Measurements from ENCODE around the gene CABP1. TPM values are rescaled to one million over a fixed set of nuclear protein-coding genes. Genes with fewer than 3 reads are reported as not detected.

The CABP1 gene
- total RNA-seq, 4 donors from 2014 or later = 1.8 to 2.5 (median 2.5) TPM; not detected in 1

DNA sequence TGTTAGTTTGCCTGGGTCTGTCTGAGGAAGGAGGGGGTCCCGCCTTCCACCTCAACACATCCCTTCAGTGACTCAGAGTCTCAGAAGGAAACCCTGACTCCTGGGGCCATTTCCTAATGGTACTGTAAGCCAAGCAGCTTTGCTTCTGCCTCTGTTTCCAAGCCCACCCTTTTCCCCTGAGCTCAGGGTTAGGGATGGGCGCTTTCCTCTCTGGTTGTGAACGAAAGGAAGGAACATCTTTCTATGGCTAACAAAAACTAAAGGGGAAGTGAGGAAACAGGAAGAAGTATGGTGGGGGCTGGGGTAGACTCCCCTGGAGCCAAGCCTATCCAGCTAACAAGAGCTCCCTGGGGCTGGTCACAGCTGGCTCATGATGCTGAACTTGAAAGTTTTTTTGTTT lies 58.2 kb downstream of the CABP1 start:
- H3K4me3 ChIP-seq = no peak overlapping the region
- H3K27ac ChIP-seq (replicated peaks in 1 of 4) = peak overlapping the region in 1 of 4 donors; percentile 22
- intact Hi-C loops (cut with DNase I) = no loop called here
- H3K27me3 ChIP-seq = no peaks in the 10 kb centered on the region
- no peaks in the 10 kb centered on the region for H3K9me3 ChIP-seq
- TF ChIP-seq, protein P1, sequence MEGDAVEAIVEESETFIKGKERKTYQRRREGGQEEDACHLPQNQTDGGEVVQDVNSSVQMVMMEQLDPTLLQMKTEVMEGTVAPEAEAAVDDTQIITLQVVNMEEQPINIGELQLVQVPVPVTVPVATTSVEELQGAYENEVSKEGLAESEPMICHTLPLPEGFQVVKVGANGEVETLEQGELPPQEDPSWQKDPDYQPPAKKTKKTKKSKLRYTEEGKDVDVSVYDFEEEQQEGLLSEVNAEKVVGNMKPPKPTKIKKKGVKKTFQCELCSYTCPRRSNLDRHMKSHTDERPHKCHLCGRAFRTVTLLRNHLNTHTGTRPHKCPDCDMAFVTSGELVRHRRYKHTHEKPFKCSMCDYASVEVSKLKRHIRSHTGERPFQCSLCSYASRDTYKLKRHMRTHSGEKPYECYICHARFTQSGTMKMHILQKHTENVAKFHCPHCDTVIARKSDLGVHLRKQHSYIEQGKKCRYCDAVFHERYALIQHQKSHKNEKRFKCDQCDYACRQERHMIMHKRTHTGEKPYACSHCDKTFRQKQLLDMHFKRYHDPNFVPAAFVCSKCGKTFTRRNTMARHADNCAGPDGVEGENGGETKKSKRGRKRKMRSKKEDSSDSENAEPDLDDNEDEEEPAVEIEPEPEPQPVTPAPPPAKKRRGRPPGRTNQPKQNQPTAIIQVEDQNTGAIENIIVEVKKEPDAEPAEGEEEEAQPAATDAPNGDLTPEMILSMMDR (IDR thresholded peaks at IDR 0.05) = no peak
- TF ChIP-seq POLR2AphosphoS5 (IDR thresholded peaks at IDR 0.05) = no peak
- TF ChIP-seq EP300 (IDR thresholded peaks at IDR 0.05) = no peak
- TF ChIP-seq POLR2A (IDR thresholded peaks at IDR 0.05; ENCODE audit: low read depth) = no peak
- H3K4me1 ChIP-seq = peaks cover 11 to 54% (median 14%) of the 10 kb centered on the region in 4 donors
- peaks cover 27 to 97% (median 82%) of the 10 kb centered on the region in 4 donors for H3K36me3 ChIP-seq
- WGBS = 90% methylated on average over 3 of the region's 3 CpGs
- DNase-seq (ENCODE audit: extremely low spot score) = no peak

DNA sequence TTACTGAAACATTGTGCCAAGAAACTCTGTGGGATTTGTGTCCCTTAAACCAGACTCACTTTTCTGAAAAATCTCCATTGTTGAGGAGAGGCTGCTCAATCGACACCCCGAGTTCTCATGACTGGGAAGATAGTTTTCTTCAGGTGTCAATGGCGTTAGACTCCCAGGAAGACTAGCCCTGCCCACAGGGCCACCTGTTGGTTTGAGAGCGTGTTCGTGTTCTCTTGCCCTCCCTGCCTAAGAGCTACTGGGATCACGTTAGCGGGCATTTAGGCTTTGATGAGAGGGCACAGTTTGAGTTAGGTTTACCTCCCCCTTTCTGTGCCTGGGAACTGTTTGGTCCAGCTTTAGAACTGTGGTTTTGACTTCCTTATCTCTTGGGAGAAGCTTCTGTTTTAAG lies 59.1 kb downstream of the CABP1 start:
- Histone ChIP-seq H3K4me1 (peaks cover 11 to 55% (median 14%) of the 10 kb centered on the region in 4 donors), H3K9me3 (no peaks in the 10 kb centered on the region), H3K36me3 (peaks cover 25 to 88% (median 74%) of the 10 kb centered on the region in 4 donors), H3K27me3 (no peaks in the 10 kb centered on the region), H3K4me3 (no peak overlapping the region), H3K27ac (replicated peaks in 1 of 4) (no peak overlapping the region)
- intact Hi-C loops (cut with DNase I) = no loop called here
- WGBS = 93% methylated on average over 7 of the region's 7 CpGs
- TF ChIP-seq, protein P1 (IDR thresholded peaks at IDR 0.05) = no peak
- TF ChIP-seq EP300 (IDR thresholded peaks at IDR 0.05) (no peak), POLR2A (IDR thresholded peaks at IDR 0.05; ENCODE audit: low read depth) (no peak), POLR2AphosphoS5 (IDR thresholded peaks at IDR 0.05) (no peak)
- no peak for DNase-seq (ENCODE audit: extremely low spot score)

DNA sequence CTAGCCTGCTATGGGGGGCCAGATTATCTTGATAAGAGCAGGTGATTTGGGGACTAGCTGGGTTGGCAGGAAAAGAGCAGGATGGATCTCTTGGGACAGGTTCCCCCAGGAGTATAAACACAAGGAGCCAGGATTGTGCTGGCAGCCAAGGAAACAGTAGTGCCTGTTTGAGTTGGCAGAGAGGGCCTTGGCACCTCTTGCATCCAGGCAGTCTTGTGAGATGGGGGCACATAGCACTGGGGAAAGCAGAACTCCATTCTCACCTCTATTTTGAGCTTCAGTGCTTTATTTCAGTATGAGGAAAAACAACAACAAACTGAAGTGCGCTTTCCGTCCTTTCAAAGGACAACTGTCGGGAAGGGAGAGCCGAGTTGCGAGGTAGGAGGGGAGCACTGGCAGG lies 60.5 kb downstream of the CABP1 start:
- no peaks in the 10 kb centered on the region for H3K9me3 ChIP-seq
- intact Hi-C loops (cut with DNase I) = no loop called here
- no peak for DNase-seq (ENCODE audit: extremely low spot score)
- peaks cover 18 to 75% (median 65%) of the 10 kb centered on the region in 4 donors for H3K36me3 ChIP-seq
- H3K4me1 ChIP-seq = peaks cover 11 to 55% (median 14%) of the 10 kb centered on the region in 4 donors
- no peaks in the 10 kb centered on the region for H3K27me3 ChIP-seq
- WGBS = 79% methylated on average over 5 of the region's 5 CpGs
- no peak overlapping the region for H3K27ac ChIP-seq (replicated peaks in 1 of 4)
- H3K4me3 ChIP-seq = no peak overlapping the region
- TF ChIP-seq POLR2AphosphoS5 (IDR thresholded peaks at IDR 0.05) = no peak
- TF ChIP-seq, protein P1 (IDR thresholded peaks at IDR 0.05) = no peak
- no peak for TF ChIP-seq POLR2A (IDR thresholded peaks at IDR 0.05; ENCODE audit: low read depth)
- TF ChIP-seq EP300 (IDR thresholded peaks at IDR 0.05) = no peak

DNA sequence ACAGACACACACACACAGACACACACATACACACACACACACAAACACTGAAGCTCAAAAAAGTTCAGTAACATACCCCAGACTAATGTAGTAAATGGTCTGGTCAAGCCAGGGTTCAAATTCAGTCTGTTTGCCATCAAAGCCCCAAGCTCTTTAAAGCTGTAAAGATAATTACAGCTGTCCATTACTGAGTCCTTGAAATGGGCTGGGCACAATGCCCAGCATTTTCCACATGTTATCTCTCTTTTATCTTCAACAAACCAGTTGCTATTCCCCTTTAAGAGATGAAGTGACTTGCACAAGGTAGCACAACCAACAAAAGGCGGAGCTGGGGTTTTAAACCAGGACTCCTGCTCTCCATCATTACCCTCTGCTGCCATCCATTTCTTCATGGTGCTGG lies 62.2 kb downstream of the CABP1 start:
- WGBS = 100% methylated on average over 1 of the region's 1 CpG
- H3K36me3 ChIP-seq = peaks cover under 1 to 58% (median 48%) of the 10 kb centered on the region in 4 donors
- intact Hi-C loops (cut with DNase I) = no loop called here
- H3K27ac ChIP-seq (replicated peaks in 1 of 4) = no peak overlapping the region
- no peak for DNase-seq (ENCODE audit: extremely low spot score)
- no peaks in the 10 kb centered on the region for H3K27me3 ChIP-seq
- peaks cover 11 to 47% (median 14%) of the 10 kb centered on the region in 4 donors for H3K4me1 ChIP-seq
- no peak overlapping the region for H3K4me3 ChIP-seq
- TF ChIP-seq EP300 (IDR thresholded peaks at IDR 0.05) (no peak), POLR2AphosphoS5 (IDR thresholded peaks at IDR 0.05) (no peak), POLR2A (IDR thresholded peaks at IDR 0.05; ENCODE audit: low read depth) (no peak)
- TF ChIP-seq, protein P1 (IDR thresholded peaks at IDR 0.05) = no peak
- H3K9me3 ChIP-seq = no peaks in the 10 kb centered on the region
